ENCODE measurements around the gene EHD1. TPM values are rescaled to one million over a fixed set of nuclear protein-coding genes. Genes with fewer than 3 reads are reported as not detected.

EHD1 gene
- total RNA-seq, 4 donors from 2014 or later: 66.4 to 226 (median 94.8) TPM

GRCh38 chr11:64832467-64833197, 45.8 kb downstream of the EHD1 start:
- TF ChIP-seq CTCF (IDR thresholded peaks at IDR 0.05): no peak
- ATAC-seq (ENCODE audit: low FRiP score): no peak
- DNase-seq (ENCODE audit: low spot score): no peak

- DNase-seq (ENCODE audit: low spot score) (no peak), ATAC-seq (ENCODE audit: low FRiP score) (no peak)
- no peak for TF ChIP-seq CTCF (IDR thresholded peaks at IDR 0.05)
Observed at GRCh38 chr11:64831411-64831891, 47.0 kb downstream of the EHD1 start.

GRCh38 chr11:64829536-64830251, 48.7 kb downstream of the EHD1 start:
- TF ChIP-seq CTCF (IDR thresholded peaks at IDR 0.05): no peak
- ATAC-seq (ENCODE audit: low FRiP score): no peak
- no peak for DNase-seq (ENCODE audit: low spot score)

- no peak for ATAC-seq (ENCODE audit: low FRiP score)
- TF ChIP-seq CTCF (IDR thresholded peaks at IDR 0.05): no peak
- DNase-seq (ENCODE audit: low spot score): no peak
Observed at GRCh38 chr11:64827451-64827839, 51.0 kb downstream of the EHD1 start.

- ATAC-seq (ENCODE audit: low FRiP score): no peak
- no peak for TF ChIP-seq CTCF (IDR thresholded peaks at IDR 0.05)
- DNase-seq (ENCODE audit: low spot score): no peak
Observed at GRCh38 chr11:64826578-64827450, 51.6 kb downstream of the EHD1 start.

GRCh38 chr11:64826062-64826461, 52.4 kb downstream of the EHD1 start:
- no peak for DNase-seq (ENCODE audit: low spot score)
- ATAC-seq (ENCODE audit: low FRiP score): no peak

More at GRCh38 chr11:64826062-64826461, 52.4 kb downstream of the EHD1 start:
- TF ChIP-seq CTCF (IDR thresholded peaks at IDR 0.05): no peak

All from omental fat pad (tissue), 4 donors.